TTC549 (cell line): ENCODE data around the gene GNG11.
A peak's percentile ranks its signal among the peaks of the same experiment; 100 is the strongest.
"Not testable (repeated sequence)": the region's sequence is repeated elsewhere in the genome, so short reads cannot be mapped to it uniquely, and the experiment has no call there.

Source experiments
- FAIRE-seq: peaks from 2 replicates; lab custom pipeline; 2012; peaks lifted over from hg19 to GRCh38; lab: Jason Lieb, UNC

GNG11 gene

DNA sequence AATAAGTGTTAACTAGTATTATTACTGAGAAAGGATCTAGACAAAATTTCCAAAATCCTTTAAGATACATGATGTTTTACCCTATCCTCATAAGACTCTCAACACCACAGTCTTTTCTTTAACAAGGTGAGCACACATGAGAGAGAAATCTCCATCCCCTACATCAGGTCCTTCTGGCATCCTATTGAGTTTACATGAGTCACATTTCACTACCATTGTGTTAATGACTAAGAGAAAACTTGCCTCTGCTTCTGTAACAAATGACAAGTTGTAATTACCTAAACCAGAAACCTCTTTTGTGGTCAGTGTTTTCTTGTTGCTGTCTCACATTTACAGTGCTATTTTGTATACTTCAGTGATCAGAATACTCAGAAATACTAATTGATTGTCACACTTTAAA, 9.9 kb upstream of the GNG11 start:
- FAIRE-seq: not testable (repeated sequence)

DNA sequence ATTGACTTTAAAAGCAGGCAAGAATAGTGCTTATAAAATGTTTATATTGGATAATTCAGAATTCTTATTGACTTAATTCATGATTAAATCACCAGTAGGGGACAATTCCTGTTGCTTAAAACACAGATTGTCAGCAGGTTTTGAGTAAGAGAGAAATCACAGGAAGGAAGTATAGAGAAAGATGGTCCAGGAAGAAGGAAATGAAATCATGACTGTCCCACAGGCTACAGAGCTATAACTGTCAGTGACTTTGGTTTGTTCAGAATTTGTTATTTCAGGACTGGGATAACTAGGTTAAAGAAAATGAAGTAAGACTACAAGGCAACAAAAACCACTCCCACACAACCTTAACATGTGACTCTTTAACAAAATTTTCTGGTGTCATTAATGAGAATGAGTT, 8.3 kb upstream of the GNG11 start:
- no peak for FAIRE-seq

DNA sequence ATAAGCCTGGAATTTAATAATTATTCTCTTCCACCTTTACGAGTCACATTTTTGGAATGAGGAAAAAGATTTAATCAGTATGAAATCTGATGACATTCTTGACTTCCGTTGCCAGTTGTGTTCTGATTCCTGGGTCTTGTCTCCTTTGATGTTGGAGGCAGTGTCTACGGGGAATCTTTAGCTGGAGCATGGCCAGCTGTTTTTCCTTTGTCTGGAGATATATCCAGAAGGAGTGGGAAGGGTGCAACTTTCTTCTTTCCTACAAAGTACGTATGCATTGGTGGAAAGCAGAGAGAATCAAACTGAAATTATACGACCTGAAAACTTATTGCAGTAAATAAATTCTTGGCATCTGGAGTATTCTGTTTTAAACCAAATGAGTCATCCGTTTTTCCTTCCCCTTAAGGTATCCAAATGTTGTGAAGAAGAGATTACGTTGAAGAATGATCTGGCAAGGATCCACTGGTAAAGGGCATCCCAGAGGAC, 6.9 kb upstream of the GNG11 start:
- no peak for FAIRE-seq

DNA sequence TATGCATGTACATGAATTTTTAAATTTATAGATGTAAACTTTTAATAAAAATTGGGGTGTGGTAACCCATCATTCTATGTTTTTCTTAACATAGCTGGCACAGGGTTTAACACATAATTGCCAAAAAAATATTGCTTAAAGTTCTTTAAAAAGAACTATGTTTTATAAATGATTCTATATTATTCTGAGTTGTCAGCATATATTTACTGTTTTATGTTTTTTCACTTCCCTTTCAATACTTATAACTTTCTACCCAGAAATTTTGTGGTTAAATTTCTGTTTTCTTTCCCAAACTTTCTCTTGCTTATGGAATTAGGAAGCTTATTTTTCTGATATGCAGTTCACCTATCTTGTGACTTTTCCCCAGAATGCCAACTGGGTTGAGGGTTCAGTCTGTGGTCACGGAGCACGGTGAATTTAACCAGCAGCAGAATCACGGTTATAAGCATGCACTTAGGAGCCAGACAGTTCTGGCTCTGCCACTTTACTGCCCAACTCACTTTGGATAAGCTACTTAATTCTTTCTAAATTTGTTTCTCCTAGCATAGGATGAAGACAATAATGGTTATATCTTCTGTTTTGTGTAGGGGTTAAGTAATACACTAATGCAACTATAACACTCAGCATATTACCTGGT, 6.2 kb upstream of the GNG11 start:
- FAIRE-seq: peak; percentile 7

DNA sequence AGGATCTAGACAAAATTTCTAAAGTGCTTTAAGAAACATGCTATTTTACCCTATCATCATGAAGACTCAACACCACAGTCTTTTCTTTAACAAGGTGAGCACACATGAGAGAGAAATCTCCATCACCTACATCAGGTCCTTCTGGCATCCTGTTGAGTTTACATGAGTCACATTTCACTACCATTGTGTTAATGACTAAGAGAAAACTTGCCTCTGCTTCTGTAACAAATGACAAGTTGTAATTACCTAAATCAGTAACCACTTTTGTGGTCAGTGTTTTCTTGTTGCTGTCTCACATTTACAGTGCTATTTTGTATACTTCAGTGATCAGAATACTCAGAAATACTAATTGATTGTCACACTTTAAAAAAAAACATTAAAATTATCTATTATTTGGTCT, 5.6 kb upstream of the GNG11 start:
- FAIRE-seq: peak; percentile 52

DNA sequence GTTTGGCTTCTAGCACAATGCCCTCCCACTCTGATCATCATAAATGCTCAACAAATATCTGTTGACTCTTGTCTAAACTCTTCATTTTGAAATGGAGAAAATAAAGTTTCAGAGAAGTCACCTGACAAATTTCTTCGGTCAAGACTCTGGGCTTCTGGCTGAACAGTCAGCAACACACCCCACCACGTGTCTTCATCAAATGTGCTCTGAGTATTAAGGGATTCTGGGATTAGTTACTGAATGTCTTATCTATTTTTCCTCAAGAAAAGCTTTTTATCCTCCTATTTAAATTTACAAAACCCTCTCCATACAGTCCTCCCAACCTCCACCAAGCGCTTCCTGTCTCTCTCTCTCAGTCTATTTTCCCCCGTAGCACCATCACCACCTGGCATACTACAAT, 5.2 kb upstream of the GNG11 start:
- not testable (repeated sequence) for FAIRE-seq

DNA sequence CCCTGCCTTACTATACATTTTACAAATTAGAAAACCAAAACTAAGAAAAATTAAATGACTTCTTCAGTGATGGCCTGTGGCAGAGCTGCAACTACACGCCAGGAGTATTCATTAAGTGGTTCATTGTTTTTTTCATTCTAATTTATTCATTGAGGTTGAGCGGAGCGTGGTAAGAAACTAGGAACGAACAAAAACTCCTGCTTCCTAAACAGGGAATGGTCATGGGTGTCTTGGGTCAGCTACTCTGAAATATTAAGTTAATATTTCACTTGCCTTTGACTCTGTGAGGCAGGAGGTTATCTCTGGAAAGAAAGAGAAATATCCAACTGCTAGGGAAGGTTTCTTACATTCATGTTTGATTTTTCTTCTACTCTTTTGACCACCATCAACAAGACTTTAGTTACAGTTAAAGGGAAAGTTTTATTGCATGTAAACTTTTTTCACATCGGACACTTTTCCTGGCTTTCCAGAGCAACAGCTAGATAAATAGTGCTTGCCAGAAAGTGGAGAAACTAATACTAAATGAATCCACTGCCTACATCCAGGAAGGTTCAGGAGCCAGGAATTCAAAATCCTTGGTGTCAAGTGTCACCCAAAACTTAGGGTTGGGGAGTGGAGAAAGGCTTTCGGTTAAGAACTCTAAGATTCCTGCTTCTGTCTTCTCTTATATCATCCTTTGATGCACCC, 896 bp upstream of the GNG11 start:
- FAIRE-seq: no peak

DNA sequence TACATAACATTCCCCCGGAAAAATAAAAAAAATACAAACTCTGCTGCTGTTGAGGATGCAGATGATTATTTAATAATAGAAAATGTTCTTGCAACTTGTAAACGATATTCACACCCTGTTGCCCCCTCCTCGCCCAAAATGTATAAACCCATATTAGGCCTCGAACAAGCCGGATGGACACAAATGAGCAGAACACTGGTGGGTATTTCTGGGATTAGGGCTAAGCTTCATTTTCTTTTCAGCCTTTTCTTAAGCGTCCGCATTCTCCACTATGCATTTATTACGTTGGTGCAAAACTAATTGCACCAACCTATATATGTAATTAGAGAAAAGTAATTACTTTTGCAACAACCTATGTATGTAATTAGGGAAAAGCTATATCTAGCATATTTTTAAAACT, 349 bp upstream of the GNG11 start:
- no peak for FAIRE-seq

DNA sequence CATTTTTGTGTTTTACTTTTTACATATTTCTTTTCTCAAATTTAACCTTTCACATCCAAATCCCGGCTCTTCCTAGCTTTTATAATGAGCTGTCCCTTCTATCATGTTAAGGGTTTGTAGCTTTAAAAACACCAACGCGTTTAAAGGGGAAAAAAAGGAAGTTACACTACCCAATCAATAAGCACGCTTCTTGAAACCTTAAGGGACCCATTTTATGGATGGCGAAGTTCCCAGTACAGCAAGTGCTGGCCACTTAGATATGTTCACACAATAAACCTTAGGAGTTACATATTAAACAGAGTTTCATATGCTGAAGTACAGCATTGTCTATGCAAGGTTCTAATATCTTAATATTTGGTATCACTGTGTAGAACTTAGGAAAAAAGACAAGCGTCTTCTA, 1.8 kb downstream of the GNG11 start:
- FAIRE-seq: no peak

DNA sequence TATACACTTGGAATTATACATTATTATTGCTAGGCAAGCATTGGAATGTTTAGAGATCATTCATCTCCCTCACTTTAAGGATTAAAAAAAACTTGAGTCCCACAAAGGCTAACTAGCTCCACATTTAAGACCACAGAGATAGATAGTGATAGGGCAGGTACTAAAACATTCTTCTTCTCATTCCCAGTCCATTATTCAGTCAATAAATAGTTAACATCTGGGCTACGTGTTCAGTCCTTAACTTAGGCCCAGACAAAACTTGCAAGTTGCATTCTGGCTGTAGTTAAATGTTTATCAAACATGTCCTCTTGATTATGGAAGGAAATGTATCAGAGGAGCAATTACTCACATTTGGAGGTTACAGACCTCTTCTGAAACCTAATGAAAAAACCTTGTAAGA, 2.4 kb downstream of the GNG11 start:
- FAIRE-seq: no peak

DNA sequence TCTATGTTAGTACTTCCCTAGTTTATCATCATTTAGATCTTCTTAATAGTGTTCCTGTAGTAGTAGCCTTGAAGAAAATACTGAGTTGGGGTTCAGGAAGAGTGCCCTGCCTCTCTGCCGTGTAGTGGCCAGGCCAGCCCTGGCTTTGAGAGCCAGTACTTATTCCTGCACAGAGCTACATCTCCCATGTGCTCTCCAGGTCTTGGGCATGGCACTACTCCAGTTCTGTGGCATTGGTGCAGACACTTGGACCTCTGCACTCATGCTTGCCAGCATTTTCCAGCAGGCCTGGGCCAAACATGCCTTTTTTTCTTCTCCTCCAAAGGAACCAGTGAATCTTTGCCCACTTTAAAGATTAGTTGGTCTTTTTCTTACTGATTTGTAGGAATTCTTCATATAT, 5.3 kb downstream of the GNG11 start:
- FAIRE-seq: no peak

DNA sequence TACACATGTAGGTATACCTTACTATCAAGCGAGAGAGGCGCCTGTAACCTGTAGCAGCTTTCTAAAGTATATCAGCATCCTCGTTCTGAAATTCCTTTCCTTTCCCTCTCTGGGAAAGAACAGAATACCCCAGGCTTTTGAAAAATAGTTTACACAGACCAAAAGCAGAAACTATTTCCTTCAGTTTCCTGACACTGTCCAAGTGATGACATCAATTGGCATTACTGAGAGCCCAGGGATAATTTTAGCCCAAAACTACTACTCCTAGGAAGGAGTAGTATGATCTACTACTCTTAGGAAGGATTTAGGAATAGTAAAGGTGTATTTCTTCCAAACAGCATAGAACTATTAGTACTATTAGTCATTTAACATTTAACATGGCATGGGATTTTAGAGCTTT, 6.0 kb downstream of the GNG11 start:
- no peak for FAIRE-seq

DNA sequence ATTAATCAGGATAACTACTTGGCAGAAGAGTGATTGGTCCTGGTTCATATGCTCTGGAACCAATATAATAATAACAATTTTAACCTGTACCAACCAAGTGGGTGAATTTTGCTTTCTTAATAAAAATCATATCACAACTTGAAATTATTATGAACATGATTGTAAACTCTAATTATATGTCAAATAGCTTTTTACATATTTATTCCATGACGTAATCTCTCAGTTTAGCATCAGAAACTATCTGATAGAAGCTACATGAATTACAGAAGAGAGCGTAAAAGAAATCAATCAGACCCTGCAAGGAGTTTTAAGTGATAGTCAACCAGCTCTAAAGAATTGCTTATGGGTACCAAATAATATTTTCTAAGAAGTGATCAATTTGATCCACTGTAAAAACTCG, 10.1 kb downstream of the GNG11 start:
- no peak for FAIRE-seq

DNA sequence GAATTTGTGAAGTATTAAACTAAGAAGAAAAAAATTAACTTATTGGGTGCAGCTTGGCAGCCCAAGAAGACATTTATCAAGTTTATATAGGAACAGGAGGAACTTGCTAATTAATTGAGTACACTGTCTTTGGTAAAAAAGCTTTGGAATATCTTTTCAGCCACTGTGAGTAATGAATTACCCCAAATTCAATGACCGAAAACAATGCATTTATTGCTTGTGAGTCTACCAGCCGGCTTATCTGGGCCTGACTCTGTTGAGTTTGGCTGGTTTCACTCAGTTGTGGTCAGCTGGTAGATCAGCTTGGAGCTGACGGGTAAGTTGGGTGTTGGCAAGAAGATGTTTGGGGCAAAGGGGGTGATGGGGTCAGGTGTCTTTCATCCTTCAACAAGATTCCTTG, 11.6 kb downstream of the GNG11 start:
- FAIRE-seq: no peak

DNA sequence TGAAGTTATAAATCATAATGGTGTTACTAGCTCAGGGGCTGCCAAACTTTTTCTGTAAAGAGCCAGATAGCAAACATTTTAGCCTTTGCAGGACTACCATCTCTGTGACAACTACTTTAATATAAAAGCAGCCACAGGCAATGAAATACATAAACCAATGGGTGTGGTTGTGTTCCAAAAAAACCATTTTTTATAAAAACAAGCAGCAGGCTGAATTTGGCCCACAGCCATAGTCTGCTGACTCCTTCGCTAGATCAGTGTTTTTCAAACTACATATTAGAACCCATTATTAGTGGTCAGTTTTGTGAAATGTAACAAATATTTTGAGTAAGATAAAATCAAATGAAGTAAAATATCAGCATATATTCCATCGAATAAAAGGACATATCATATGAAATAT, 13.6 kb downstream of the GNG11 start:
- no peak for FAIRE-seq

DNA sequence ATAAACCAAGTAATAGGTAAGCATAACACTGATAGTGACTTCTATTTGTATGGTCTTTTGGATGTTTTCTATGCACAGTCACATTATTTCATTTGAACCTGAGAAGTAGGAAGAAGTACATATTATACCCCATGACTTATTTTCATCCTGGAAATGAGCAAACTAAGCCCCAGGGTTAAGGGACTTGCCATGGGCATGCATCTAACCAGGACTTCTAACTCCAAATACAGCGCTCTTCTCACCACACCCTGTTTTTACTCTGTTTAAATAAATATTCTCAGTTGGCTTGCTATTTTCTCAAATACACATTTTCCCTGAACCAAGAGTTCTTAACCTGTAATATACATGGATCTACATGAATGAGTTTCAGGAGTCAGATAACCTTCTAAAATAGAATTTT, 16.3 kb downstream of the GNG11 start:
- FAIRE-seq: no peak

DNA sequence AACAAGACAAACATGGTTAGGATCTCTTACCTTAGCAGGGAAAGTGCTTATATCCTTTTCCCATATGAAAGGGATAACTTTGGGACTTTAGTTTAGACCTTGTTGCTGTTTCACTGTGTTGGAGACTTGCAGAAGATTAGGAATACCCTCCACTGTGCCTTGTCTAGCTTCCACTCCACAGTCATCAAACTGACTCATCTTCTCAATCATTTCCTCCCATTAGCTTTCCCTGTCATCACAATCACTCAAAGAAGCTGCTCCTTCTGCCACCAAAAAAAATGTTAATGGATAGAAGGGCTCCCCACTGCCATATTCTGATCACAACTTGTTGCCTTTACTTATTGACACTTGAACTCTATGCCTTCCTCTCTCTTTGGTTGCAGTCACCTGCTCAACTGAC, 16.8 kb downstream of the GNG11 start:
- FAIRE-seq: no peak

DNA sequence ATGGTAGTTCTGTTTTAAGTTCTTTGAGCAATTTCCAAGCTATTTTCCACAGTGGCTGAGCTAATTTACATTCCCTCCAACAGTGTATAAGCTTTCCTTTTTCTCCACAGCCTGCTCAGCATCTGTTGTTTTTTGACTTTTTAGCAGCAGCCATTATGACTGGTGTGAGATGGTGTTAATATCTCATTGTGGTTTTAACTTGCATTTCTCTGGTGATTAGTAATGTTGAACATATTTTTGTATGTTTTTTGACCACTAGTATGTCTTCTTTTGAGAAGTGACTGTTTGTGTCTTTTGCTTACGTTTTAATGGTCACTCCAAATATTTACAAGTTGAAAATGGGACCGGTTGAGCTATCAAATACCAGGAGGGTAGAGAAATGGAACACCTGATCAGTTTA, 20.4 kb downstream of the GNG11 start:
- no peak for FAIRE-seq

DNA sequence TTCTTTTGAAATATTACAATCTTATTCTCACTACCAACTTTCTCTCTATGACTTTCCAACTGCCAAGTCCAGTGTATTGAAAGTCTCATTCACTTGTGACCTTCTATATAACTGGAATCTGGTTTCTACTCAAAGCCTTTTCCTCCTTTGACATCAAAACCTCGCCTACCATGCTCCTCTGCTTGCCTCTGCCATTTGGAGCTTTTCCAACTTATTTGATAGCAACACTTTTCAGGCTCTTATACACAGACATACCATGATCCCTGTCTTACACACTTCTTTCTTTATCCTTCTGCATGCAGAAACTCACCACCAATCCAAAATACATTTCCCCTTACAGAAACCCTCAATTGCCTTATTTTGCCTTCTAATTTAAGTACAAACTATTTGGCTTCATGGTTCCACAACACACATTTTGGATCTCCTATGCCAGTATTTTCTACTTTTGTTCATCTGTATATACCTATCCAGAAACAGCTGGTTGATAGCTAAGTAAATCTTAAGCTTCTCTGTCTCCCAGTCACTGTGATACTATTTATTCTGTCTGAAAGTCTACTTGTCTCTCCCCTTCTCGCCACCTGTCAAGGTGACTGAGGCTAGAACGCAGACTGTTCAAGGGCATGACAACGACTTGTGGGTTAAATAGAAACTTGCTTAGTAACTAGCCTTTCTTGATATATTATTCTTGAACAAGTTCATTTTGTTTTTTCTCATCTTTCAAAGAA, 22.4 kb downstream of the GNG11 start:
- no peak for FAIRE-seq

DNA sequence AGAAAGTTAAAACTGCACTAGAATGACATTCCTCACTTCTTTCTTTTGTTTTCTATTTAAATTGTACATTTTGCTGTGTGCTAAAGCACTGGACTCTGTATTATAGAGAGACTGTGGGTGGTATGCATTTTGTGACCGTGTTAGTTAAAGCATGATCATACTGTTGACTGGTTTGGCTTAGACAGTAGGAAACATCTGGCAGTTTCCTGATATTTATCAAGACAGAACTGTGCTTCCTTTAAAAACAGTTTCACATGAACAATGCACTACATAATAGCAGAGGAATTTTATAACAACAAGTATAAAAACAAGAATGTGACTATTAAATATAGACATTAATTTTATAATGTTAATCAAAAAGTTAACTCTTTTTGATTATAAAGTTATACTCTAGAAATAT, 23.1 kb downstream of the GNG11 start:
- FAIRE-seq: no peak

DNA sequence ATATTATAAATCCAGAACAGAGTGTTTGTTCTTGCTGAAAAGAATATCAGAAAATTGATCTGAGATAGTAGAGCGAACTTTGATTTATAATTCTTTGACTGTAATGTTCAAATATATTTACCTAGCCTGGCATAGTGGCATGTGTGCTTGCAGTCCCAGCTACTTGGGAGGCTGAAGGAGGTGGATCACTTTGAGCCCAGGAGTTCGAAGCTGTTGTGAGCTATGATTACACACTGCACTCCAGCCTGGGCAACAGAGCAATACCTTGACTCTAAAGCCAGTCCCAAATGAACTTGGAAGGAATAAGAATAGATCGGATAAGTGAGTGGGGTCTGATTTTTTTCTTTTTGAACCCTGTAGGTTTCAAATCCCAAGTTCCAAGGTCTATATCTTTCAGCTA, 23.5 kb downstream of the GNG11 start:
- FAIRE-seq: no peak

DNA sequence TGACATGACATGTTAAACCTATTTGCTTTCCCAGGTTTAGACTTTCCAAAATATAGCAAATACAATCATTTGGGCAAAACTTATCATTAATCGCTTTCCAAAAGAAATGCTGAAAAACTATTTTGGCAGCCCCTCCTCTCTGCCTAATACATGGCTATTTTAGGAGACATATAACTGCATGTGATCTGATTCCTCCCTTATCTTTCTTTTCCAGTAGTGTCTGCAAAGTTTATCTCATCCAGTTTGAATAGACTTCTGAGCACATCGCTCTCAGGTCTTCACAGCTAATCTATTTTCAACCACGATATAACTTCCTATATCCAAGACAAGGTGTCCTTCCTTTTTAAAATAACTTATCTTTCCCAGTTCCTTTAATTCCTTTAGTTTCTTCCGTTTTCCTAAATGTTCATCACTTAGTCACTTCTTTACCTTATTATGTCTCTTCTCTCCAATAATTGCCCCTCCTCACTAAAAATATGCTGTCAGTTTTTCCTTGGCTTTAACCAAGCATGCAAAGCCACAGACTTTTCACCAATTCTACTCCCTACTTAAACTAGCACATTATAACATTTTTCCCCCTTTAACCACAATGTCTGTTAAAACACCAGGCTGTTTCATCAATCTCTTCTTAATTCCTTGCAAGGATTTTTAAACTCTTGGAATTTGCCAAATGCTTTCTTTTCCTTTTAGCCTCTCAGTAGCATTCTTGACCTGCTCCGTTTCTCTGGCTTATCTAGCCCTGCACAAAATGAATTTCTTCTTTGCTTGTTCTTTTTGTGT, 24.4 kb downstream of the GNG11 start:
- no peak for FAIRE-seq

DNA sequence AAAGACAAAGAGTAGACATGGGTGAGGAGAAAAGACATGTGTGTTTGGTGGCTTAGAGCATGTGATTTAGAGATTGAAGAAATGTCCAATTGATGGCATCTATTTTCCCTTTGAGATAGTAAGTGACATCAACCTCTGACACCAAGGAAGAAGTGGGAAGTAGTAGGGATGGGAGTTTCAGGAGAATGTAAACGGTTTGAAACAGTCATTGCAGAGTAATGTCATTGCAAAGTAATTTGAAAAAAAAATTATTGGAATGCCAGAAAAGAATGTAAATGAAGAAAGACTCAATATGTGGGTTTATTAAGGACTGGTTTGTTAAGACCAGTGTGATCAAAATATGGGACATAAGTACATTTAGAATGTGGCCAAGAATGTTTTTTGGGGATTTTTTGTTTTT, 26.6 kb downstream of the GNG11 start:
- FAIRE-seq: no peak
